ENCODE data around the gene ABHD17A.

ABHD17A gene

DNA sequence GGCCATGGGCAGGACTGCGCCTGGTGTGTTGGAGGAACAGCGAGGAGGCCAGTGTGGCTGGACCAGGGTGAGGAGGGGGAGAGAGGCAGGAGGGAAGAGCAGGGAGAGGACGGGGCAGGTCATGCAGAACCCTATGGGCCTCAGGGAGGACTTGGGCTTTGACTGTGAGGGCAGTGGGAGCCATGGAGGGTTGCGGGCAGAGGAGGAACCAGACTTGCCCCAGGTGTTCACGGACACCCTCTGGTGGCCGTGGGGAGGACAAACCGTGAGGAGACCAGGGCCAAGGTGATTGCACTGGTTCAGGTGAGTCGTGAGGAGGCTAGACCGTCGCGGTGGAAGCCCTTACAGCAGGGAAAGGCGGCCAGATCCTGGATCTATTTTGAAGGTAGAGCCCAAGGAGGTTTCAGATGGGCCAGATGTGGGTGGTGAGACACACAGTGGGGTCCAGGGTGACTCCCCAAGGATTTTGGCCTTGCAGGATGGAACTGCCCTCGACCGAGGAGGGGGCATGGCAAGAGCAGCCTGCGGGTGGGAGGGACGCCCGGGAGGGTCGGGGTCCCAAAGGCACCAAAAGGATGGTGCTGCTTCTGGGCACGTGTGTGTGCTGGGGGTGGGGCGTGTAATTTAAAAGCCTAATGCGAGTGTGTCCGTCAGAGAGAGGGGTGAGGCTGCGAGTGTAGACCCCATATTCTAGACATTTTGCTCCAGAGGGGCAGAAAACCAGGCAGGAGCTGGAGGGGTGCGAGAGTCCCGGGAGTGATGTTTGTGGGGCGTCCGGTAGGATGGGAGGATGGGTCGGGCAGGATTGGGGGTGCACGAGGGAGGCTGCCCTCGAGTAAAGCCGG lies 34.3 kb downstream of the ABHD17A start:
- DNase-seq: no peak

- no peak for DNase-seq
These were observed 35.4 kb downstream of the ABHD17A start for GRCh38 chr19:1849886-1850398.

DNA sequence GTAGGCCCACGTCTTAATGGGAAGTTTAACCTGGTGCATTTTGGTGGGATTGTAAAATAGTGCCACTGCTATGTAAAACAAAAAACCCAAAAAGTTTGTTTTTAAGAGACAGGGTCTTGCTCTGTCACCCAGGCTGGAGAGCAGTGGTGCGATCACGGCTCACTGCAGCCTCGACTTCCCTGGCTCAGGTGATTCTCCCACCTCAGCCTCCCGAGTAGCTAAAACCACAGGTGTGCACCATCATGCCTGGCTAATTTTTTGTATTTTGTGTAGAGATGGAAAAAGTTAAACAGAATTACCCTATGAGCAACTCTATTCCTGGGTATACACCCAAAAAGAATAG lies 36.2 kb downstream of the ABHD17A start:
- no peak for DNase-seq

DNA sequence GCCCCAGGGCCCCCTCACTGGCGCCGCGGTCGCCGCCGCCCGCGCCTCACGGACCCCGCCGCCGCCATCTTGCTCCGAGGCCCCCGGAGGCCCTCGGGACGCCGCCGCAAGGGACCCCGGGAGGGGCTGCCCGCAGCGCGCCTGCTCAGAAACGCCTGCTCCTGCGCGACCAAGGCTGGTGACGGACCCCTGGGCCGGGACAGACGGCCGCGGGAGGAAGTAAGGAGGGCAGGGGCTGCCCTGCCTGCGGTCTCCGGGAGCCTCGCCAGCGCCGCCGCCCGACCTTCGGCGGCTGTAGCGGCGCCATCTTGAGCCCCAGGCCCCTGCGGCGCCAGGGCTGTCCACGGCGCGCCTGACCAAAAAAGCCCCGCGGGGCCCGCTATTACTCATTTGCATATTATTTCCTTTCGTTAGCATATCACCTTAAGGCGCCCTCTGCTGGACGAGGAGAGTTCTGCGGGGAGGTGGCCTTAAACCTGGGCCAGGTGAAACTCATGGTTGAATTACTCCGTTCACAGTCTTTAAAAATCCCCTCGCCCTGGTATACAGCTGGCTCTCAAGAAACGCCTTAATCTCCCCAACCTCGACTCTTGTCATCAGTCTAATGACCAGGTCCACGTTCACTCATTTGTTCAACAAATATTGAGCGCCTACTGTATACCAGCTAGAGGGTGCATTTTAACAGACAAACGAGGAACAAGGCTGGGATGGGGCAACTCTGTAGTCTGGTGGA lies 36.7 kb downstream of the ABHD17A start, which contains the start of gene REXO1:
TSS of gene REXO1 (minus strand) at position 85 of the 733 bp plus-strand sequence. CDS start 125 bp downstream, outside the sequence.
- DNase-seq: peak; percentile 95

DNA sequence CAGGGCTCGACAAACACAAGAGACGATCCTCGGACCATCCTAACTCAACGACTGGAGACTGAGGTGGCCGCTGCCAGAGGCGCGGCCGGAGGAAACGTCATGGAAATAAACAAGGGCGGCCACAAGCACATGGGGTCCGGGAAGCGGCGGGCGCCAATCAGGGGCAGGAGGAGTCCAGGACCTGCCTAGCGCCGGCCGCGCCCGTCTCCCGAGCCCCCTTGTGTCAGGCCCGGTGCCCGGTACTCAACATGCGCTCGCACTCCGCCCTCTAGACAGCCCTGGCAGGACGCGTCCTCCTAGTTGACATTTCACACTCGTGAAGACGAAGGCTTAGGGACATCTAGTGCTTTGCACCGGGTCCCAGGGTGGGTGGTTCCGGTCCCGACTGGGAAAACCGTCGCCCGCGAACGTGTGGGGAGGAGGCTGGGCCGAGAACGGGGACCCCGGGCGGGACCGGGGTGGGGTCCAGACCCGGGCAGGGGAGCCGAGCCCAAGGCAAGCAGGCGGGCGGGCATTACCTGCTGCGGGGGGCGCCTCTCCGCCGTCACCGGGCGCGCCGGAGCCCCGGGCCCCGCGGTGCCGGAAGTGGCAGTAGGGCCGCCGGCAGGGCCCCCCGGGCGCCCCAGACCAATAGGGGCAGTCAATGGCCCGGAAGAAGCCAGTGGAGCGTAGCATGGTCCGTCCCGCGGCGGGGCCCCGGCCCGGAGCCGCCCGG lies 37.5 kb downstream of the ABHD17A start:
- no peak for DNase-seq

- no peak for DNase-seq
These were observed 38.0 kb downstream of the ABHD17A start for GRCh38 chr19:1847348-1847683.

- no peak for DNase-seq
These were observed 38.6 kb downstream of the ABHD17A start for GRCh38 chr19:1846517-1847204.

DNA sequence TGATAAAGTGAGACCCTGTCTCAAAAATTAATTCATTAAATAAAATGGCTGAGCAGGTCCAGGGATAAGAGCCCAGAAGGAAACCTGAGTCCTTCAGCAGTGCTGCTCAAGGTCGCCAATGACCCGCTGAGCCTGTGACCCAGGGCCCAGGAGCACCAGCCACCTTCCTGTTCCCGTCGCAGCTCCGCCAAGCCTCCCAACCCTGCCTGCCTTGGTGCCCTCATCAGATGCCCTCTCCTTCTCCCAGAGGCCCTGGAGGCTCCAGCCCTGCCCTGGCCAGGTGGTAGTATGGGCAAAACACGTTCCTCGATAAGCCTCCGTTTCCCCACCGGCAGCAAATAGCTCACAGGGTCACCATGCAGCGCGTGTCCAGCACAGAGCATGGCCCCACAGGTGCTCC lies 39.7 kb downstream of the ABHD17A start:
- DNase-seq: no peak

DNA sequence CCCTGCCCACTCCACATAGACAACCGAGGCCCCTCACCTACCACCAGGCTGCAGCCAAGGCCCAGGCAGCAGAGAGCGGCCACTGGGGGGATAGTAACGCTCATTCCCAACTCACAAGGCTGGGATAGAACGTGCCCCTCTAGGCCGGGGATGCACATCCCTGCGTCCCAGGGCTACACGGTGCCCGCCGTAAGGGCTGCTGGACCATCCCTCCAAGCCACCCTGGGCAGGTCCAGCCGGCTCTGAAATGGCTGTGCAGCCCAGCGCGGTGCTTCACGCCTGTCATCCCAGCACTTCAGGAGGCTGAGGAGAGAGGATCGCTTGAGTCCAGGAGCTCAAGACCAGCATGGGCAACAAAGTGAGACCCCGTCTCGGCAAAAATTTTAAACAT lies 40.2 kb downstream of the ABHD17A start:
- no peak for DNase-seq

DNA sequence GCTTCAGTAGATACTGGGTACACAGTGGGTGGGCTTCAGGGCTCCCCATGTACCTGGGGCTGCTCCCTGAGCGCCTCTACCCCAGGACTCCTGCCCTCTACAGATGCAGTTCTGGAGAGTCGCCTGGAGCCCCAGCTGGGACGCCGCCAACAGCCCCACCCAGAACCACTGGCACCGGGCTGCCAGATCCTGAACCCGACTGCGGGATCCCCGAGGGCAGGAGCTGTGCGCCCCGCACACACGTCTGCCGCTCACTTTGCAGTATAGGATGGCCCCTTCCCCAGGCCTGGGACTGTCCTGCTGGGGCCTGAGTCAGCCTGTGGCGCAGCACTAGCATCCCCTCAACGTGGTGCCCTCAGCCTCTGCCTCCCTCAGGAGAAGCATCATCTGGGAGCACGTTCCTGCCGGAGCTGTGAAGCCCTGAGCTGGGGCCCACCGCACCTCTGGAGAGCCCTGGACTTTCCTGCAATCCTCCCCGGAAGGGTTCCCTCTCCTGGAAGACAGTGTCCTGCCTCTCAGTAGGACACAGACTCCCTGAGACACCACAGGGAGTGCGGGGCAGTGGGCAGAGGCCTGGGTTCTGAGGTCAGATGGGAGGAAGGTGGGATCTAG lies 40.7 kb downstream of the ABHD17A start:
- DNase-seq: no peak

DNA sequence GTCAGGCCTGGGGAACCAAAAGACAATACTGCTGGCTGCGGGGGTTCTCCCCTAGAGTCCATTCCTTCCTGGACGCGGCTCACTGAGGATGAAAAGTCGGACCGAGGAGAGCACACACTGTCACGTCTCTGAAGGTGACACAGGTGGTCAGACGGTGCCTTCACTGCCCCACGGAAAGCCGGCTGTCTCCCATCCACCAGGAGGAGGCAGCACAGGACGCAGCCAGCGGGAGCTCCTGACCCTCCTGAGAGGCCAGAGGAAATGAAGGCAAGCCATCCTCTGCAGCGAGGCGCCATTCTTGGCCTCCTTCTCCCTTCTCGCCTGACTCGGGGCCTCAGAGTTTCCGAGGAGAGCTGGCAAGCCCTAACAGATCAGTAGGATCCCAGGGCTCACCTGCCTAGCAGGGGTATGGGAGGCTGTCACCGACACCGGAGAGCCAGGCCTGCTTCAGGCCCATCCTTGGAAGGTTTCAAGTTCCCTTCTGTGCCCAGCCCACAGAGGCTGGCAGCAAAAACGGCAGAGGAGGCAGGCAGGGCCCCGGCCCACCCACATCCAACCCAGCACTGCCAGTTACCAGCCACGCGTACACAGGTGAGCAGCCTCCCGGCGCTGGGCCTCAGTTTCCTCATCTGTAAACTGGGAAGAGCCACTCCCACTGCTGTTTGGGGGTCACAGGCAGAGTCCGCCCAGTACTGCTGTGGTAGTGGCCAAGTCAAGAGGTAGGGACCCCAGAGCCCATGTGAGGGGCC lies 41.5 kb downstream of the ABHD17A start:
- no peak for DNase-seq

GRCh38 chr19:1843116-1843515 lies 42.2 kb downstream of the ABHD17A start:
- no peak for DNase-seq

GRCh38 chr19:1841209-1841924 lies 43.9 kb downstream of the ABHD17A start:
- no peak for DNase-seq

DNA sequence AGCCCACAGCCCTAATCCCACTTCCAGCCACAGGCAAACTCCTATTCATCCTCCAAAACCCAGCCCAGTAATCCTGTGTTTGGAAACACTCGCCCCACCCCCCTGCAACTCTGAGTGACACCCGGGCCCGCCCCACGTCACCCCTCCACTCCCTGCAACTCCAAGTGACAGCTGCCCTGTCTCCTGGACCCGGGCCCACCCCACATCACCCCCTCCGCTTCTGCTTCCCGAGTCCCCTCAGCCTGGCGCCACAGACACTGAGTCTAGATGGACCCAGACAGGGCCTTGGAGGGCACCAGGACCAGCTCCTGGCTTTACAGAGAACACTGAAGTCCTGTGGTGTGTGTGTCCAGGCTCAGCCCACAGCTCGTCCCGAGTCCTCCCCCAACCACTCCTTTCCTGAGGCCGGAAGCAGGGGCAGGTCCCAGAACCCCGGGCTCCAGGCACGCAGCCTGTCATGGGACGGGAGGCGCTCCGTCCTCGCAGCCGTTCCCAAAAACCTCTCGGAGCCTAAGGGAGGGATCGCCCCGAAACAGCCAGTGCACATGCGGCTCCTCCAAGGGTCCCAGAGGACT lies 44.7 kb downstream of the ABHD17A start:
- DNase-seq: no peak

DNA sequence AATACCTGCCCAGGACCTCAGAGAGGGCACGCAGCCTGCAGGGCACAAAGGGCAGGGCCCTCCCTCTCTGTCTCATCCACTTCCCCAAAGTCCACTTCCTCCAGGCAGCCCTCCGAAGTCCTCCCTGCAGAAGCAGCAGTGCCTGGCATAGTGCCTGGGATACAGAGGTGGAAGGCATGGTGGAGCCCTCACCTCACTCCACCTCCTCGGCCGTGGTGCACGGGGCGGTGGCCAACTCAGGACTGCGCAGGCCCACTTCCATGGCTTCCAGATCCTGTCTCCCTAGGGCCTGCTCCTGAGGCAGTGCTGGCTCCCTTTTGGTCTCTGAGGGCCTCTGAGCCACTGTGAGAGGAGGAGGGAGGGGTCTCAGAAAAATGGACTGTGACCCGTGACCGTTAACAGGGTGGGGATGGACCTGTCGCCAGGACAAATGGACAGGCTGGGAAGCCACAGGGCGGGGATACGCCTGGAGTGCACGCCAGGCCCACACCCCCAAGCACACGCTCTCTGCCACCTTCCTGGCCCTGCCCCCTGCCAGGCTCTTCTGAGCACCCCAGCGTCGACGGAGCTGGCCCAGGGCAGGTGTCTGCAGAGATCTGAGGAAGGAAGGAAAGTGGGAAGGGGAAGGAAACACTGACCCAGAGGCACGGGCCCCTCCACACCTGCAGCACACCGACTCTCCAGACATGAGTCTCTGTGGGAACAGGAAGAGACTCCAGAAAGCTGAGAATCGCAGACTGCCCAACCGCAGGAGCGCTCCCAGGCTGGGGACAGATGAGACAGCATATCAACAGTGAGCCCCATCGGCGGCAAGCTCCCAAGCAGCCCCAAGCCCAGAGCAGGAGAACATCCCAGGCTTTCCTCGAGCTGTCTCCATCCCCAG lies 45.4 kb downstream of the ABHD17A start:
- DNase-seq: no peak

GRCh38 chr19:1837625-1838105 lies 47.6 kb downstream of the ABHD17A start:
- DNase-seq: no peak

GRCh38 chr19:1837222-1837565 lies 48.1 kb downstream of the ABHD17A start:
- no peak for DNase-seq

DNA sequence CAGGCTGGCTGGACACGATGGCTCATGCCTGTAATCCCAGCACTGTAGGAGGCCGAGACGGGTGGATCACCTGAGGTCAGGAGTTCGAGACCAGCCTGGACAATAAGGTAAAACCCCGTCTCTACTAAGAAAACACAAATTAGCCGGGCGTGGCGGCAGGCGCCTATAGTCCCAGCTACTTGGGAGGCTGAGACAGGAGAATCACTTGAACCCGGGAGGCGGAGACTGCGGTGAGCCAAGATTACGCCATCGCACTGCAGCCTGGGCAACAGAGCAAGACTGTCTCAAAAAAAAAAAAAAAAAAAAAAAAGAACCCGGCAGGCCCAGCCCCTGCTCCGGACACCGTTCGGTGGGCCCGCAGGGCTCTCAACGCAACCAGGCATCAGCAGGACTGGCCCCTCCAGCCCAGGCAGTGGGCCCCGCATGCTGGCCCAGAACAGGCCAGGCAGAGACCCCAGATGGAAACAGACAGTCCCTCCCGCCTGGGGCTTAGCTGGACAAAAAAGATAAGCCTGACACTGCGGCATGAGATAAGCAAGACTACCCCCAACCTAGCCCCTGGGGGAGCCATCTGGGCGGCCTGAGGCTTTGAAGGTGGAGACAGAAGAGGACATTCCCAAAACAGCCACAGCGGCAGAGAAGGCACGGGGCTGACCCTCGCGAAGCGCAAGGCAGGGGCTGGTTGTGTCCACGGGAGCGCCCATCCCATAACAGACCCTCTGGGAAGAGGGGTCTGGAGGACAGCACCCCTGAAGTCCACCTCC lies 48.7 kb downstream of the ABHD17A start:
- DNase-seq: no peak

DNA sequence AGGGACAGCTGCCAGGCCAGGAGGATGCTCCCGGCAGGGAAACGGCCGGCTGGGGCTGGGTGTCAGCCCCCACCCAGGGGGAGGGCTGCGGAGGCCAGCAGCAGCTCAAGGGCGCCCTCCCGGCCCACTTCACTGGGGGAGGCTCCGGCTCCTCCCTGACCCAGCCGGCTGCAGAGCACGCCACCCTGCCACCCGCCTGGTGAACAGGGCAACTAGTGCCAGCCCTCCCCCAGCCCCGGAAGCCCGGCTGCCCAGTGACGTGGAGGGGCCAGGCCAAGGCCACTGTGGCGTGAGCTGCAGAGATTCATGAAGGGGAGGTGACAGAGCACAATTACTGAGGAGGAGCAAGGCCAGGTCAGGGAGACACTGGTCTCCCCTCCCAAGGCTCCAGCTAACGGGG lies 51.8 kb downstream of the ABHD17A start:
- no peak for DNase-seq

Data from DMS79 treated with DMSO at 0.1 percent for 48 hours (cell line).